Subcutaneous abdominal adipose tissue (tissue), 5 donors: ENCODE data around the gene GUCY1B1.
"Not testable (repeated sequence)": the region's sequence is repeated elsewhere in the genome, so short reads cannot be mapped to it uniquely, and the experiment has no call there.

Experiments
- H3K27ac ChIP-seq: one replicate; pipeline ENCODE4 v1.7.0; 2013; ENCODE audit warnings: low read depth, mild to moderate bottlenecking, inconsistent platforms, low read length, moderate library complexity
- H3K27me3 ChIP-seq, 5 donors: one replicate each; pipeline ENCODE4 v1.7.0; 2013; ENCODE audit warnings: low read length in 5 of 5, inconsistent platforms in 1 of 5; ENCODE audit not compliant: control insufficient read depth in 5 of 5, insufficient read depth in 4 of 5
- H3K36me3 ChIP-seq, 5 donors: one replicate each; pipeline ENCODE4 v1.7.0; 2013; ENCODE audit warnings: low read length in 5 of 5; ENCODE audit not compliant: control insufficient read depth in 5 of 5, insufficient read depth in 5 of 5
- H3K4me1 ChIP-seq, 5 donors: one replicate each; pipeline ENCODE4 v1.7.0; 2013; ENCODE audit warnings: low read length in 5 of 5, mild to moderate bottlenecking in 3 of 5, moderate library complexity in 1 of 5; ENCODE audit not compliant: control insufficient read depth in 5 of 5, insufficient read depth in 5 of 5
- H3K4me3 ChIP-seq, 5 donors: one replicate each; pipeline ENCODE4 v1.7.0; 2013; ENCODE audit warnings: low read length in 5 of 5, low read depth in 1 of 5
- H3K9ac ChIP-seq, 5 donors: one replicate each; pipeline ENCODE4 v1.7.0; 2013; ENCODE audit warnings: low read length in 5 of 5, mild to moderate bottlenecking in 4 of 5, moderate library complexity in 3 of 5
- H3K9me3 ChIP-seq, 5 donors: one replicate each; pipeline ENCODE4 v1.7.0; 2013; ENCODE audit warnings: low read length in 5 of 5; ENCODE audit not compliant: control insufficient read depth in 5 of 5
- donor health status: healthy.
- donor health status: healthy.
- donor health status: healthy.
- donor health status: healthy.
- donor health status: healthy.

Gene GUCY1B1

DNA sequence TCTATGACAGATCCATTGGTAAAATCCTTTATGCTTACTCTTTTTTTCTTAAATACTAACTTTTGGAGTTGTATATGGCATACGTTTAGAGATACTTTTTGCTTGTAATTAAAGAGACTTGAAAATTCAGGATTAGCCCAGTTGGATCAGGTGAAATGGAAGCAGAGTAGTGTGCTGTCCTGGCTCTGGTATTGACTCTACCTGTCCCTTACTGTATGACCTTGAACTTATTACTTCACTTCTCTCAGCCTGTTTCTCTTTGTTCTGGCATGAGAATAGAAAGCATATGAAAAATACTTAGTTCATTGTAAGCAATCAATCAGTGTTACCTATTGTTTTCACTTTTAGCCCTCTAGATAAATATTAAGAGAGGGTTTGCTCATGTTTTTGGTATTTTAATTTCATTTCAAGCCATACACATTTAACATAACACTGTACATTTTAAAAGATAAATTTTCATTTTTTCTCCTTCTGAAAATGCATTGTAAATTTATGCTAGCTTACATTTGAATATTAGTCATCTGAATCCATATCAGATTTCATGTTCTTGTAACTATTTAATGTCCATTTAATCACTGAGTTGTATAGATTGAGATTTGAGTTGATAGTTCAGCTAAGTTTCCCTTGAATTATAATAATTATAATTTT, 35.9 kb downstream of the GUCY1B1 start:
- Histone ChIP-seq H3K4me1 (no peaks in the 10 kb centered on the region), H3K4me3 (no peak overlapping the region), H3K27me3 (no peaks in the 10 kb centered on the region), H3K27ac (no peak overlapping the region), H3K36me3 (peaks cover 0 to 3% (median 2%) of the 10 kb centered on the region in 5 donors), H3K9ac (no peak overlapping the region), H3K9me3 (no peaks in the 10 kb centered on the region)

DNA sequence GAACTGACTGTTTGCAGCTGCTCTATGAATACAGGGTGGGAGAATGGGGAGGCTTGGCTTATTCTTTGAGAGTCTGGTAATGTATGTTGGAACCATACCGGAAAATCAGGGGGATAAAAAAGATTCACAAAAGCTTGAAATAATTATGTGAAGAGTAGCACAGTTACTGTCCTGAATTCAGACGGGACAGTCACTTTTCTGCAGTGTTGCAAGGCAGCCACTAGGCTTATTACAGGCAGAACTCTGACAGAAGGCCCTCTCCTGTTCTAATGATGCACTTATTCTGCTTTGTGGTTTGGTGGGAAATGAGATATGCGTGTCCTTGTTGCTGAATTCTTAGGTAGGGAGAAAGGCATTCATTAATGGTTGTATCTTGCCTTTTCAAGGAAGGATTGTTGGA, 37.2 kb downstream of the GUCY1B1 start:
- Histone ChIP-seq H3K36me3 (peaks cover 0 to 3% (median 0%) of the 10 kb centered on the region in 5 donors), H3K27me3 (no peaks in the 10 kb centered on the region), H3K4me1 (no peaks in the 10 kb centered on the region), H3K9ac (no peak overlapping the region), H3K27ac (no peak overlapping the region), H3K4me3 (no peak overlapping the region), H3K9me3 (no peaks in the 10 kb centered on the region)

DNA sequence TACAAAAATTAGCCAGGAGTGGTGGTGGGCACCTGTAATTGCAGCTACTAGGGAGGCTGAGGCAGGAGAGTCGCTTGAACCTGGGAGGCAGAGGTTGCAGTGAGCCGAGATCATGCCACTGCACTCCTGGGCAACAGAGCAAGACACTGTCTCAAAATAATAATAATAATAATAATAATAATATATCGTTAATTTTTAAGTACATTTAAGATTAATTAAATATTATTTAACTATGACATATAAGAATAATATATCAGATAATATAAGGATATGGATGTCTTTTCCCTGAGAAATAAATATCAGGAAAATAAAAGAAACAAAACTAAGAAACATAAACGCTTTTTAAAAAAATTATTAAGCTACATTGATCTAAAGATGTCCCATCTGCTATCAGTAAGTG, 38.8 kb downstream of the GUCY1B1 start:
- H3K27ac ChIP-seq, H3K9me3 ChIP-seq, H3K9ac ChIP-seq, H3K4me1 ChIP-seq, H3K27me3 ChIP-seq, H3K36me3 ChIP-seq, H3K4me3 ChIP-seq: not testable (repeated sequence)

DNA sequence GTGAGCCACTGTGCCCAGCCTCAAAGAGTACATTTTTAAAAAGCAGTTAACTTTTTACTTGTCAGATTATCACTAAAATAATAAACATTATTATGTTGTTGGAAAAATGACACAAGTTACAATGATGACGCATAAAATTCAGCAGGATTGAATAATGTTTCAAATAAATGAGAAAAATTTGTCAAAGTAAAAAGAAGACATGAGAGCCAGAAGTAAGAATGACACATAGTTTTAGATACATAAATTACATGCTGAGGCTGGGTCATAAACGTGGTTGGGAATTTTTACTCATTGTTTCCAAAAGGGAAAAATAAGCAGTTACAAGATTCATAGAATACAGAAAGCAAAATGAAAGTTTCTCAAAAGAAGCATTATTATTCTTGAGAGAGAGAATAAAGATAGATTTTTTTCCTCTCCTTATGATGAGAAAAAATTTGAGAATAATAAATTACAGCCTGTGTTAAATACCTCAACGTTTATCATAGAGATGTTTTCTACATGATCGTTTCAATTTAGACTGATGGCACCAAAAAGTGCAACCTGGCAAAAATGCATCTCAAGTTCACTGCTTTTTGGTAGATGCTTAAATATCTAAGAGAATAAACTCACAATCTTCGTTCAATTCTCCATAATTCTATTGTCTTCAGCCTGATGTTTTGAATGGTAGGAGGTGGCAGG, 40.4 kb downstream of the GUCY1B1 start:
- Histone ChIP-seq H3K9me3 (no peaks in the 10 kb centered on the region), H3K36me3 (peaks cover 0 to 7% (median 0%) of the 10 kb centered on the region in 5 donors), H3K4me1 (no peaks in the 10 kb centered on the region), H3K4me3 (no peak overlapping the region), H3K27me3 (no peaks in the 10 kb centered on the region), H3K27ac (no peak overlapping the region), H3K9ac (no peak overlapping the region)

DNA sequence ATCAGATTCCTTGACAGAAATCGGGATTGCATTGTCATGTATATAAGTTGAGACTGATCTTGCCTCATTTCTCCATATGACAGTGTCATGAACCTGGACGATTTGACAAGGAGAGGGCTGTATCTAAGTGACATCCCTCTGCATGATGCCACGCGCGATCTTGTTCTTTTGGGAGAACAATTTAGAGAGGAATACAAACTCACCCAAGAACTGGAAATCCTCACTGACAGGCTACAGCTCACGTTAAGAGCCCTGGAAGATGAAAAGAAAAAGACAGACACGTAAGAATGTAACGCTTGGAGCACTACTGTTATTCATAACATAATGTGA, 40.9 kb downstream of the GUCY1B1 start:
- H3K4me1 ChIP-seq: no peaks in the 10 kb centered on the region
- H3K9ac ChIP-seq: no peak overlapping the region
- no peak overlapping the region for H3K27ac ChIP-seq

DNA sequence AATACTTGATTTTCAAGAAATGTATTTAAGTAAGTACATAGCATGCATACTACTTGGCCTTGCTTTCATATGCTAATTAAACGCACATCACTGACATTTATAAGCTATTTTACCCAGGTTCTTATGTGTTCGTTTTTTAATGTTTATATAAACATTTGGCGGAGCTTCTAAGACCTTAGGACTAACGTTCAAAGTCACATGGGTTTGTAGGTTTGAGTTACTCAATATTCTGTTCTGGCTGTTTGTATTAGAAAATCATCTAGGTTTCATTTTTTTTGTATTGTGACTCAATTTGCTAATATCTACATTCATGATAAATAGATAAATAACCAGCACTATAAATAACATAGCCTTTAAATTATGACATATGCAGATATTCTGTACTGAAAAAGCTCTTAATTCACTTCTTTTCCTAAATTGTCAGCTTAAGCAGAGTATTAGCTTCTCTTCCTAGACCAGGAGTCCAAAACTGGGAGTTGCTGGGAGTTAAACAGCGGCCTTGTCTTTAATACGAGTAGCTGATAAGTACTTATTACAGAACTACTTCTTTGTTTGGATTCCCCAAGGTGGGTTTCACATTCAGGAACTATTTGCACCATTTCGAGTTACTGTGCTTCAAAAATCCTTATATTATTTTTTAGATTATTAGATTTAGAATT, 42.0 kb downstream of the GUCY1B1 start:
- peaks cover 0 to 11% (median 0%) of the 10 kb centered on the region in 5 donors for H3K36me3 ChIP-seq
- H3K9me3 ChIP-seq: no peaks in the 10 kb centered on the region
- no peaks in the 10 kb centered on the region for H3K27me3 ChIP-seq
- no peaks in the 10 kb centered on the region for H3K4me1 ChIP-seq
- no peak overlapping the region for H3K4me3 ChIP-seq
- no peak overlapping the region for H3K9ac ChIP-seq
- no peak overlapping the region for H3K27ac ChIP-seq

More for the DNA sequence above, 40.9 kb downstream of the GUCY1B1 start:
- Histone ChIP-seq H3K9me3 (no peaks in the 10 kb centered on the region), H3K27me3 (no peaks in the 10 kb centered on the region), H3K4me3 (no peak overlapping the region), H3K36me3 (peaks cover 0 to 7% (median 0%) of the 10 kb centered on the region in 5 donors)

DNA sequence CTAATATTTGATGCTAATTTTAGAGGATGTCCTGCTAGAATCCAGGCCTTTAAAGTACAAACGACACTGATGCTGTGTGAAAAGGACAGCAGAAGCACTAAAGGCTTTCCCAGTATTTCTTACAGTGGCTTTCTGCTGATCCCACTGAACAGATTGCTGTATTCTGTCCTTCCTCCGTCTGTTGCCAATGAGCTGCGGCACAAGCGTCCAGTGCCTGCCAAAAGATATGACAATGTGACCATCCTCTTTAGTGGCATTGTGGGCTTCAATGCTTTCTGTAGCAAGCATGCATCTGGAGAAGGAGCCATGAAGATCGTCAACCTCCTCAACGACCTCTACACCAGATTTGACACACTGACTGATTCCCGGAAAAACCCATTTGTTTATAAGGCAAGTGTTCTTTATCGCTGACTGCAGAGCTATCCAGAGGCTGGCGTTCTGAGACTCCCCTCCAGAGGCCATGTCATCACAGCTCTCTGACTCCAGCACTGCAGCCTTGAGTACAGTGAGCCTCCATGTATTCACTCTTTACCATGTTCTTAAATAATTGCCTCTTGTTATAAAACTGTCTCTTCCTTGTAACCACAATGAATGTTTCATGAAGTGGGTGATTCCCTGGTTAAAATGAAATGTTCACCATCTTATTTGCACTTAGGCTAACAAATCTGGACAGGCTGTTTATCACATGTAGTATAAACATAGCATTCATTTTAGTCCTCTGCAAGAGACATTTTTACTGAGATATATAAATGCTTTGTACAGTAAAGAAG, 43.6 kb downstream of the GUCY1B1 start:
- Histone ChIP-seq H3K27me3 (no peaks in the 10 kb centered on the region), H3K36me3 (peaks cover 0 to 11% (median 0%) of the 10 kb centered on the region in 5 donors), H3K27ac (no peak overlapping the region), H3K4me1 (no peaks in the 10 kb centered on the region), H3K9ac (no peak overlapping the region), H3K4me3 (no peak overlapping the region), H3K9me3 (no peaks in the 10 kb centered on the region)

DNA sequence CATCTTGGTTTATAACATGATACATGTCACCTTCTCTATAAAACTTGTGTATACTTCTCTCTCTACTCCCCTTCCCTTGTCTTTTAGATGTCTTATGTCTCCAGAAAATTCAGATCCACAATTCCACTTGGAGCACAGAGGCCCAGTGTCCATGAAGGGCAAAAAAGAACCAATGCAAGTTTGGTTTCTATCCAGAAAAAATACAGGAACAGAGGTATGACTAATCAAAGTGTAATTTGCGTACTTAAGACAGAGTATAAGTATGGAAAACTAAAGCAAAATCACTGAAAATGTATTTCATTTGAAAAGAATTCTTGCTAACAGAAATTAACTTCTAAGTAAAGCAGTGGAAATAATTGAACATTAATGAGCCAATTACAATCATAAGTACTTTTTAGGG, 46.2 kb downstream of the GUCY1B1 start:
- Histone ChIP-seq H3K27ac (no peak overlapping the region), H3K27me3 (no peaks in the 10 kb centered on the region), H3K36me3 (peaks cover 0 to 9% (median 0%) of the 10 kb centered on the region in 5 donors)

DNA sequence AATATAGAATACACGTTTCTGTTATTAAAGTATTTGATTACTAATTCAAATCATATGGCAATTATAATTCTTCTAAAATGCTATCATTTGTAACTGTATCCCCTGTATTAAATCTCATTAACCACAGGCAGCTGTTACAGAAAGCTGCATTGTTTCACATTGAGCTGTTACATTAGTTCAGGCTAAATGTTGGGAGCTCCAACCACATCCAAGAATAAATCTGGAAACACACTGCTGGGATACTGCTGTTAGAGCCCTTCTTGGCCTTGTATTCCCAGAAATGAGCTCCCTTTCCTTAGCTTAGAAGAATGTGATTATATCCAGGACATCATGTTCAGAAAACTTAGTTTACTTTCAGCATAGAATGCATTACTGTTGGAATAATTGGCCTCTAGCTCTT, 48.2 kb downstream of the GUCY1B1 start:
- Histone ChIP-seq H3K27ac (no peak overlapping the region), H3K4me1 (peaks cover 0 to 4% (median 0%) of the 10 kb centered on the region in 5 donors), H3K9me3 (no peaks in the 10 kb centered on the region), H3K36me3 (peaks cover 0 to 9% (median 0%) of the 10 kb centered on the region in 5 donors), H3K9ac (peak overlapping the region in 1 of 5 donors; percentile 32), H3K27me3 (no peaks in the 10 kb centered on the region), H3K4me3 (no peak overlapping the region)

More for the DNA sequence above, 46.2 kb downstream of the GUCY1B1 start:
- Histone ChIP-seq H3K4me3 (no peak overlapping the region), H3K9ac (no peak overlapping the region), H3K4me1 (peaks cover 0 to 2% (median 0%) of the 10 kb centered on the region in 5 donors), H3K9me3 (no peaks in the 10 kb centered on the region)
